Measurements from ENCODE around the gene KDM7A.

KDM7A gene, protein sequence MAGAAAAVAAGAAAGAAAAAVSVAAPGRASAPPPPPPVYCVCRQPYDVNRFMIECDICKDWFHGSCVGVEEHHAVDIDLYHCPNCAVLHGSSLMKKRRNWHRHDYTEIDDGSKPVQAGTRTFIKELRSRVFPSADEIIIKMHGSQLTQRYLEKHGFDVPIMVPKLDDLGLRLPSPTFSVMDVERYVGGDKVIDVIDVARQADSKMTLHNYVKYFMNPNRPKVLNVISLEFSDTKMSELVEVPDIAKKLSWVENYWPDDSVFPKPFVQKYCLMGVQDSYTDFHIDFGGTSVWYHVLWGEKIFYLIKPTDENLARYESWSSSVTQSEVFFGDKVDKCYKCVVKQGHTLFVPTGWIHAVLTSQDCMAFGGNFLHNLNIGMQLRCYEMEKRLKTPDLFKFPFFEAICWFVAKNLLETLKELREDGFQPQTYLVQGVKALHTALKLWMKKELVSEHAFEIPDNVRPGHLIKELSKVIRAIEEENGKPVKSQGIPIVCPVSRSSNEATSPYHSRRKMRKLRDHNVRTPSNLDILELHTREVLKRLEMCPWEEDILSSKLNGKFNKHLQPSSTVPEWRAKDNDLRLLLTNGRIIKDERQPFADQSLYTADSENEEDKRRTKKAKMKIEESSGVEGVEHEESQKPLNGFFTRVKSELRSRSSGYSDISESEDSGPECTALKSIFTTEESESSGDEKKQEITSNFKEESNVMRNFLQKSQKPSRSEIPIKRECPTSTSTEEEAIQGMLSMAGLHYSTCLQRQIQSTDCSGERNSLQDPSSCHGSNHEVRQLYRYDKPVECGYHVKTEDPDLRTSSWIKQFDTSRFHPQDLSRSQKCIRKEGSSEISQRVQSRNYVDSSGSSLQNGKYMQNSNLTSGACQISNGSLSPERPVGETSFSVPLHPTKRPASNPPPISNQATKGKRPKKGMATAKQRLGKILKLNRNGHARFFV

DNA sequence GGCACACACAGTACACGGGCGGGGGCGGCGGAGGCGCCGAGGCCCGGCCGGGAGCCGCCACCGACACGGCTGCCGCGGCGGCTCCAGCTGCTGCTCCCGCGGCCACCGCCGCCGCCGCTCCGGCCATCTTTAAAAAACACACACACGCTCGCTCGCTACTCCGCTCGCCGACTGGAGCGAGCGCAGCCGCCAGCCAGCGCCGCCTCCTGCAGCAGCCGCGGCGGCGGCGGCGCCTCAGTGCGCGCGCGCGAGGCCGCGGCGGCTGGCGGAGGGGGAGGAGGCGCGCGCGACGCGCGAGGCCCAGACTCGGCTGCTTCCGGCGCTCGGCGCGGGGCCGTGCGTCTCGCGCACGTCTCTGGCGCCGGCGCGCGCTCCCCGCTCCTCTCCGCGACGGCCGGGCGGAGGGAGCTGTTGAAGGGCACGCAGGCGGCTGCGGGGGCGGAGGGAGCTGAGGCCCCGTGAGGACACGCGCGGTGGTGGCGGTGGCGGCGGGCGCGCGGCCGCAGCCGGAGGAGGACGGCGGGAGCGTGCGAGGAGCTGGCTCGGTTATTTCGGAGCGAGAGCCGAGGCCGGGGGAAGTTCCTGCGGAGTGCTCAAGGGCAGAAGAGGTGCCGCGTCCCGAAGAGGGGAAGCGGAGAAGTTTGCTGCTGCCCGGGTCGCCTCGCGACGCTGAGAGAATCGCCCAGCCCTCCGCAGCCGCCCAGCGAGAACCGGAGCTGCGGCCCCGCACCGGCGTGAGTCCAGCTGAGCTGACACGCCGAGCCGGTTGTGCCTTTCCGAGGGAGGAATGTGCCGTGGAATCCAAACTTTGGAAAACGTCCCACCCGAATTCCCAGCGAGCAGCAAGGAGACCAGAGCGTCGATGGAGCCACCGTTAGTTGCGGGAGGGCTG, at the start of gene KDM7A:
Gene KDM7A (minus strand): TSS at position 173 of the 892 bp plus-strand sequence. CDS start 46 bp downstream, at position 127.
- peak within 1 kb of the TSS; percentile 65 for H3K4me3 ChIP-seq (ENCODE audit: low read length)
- TF ChIP-seq, protein P1, sequence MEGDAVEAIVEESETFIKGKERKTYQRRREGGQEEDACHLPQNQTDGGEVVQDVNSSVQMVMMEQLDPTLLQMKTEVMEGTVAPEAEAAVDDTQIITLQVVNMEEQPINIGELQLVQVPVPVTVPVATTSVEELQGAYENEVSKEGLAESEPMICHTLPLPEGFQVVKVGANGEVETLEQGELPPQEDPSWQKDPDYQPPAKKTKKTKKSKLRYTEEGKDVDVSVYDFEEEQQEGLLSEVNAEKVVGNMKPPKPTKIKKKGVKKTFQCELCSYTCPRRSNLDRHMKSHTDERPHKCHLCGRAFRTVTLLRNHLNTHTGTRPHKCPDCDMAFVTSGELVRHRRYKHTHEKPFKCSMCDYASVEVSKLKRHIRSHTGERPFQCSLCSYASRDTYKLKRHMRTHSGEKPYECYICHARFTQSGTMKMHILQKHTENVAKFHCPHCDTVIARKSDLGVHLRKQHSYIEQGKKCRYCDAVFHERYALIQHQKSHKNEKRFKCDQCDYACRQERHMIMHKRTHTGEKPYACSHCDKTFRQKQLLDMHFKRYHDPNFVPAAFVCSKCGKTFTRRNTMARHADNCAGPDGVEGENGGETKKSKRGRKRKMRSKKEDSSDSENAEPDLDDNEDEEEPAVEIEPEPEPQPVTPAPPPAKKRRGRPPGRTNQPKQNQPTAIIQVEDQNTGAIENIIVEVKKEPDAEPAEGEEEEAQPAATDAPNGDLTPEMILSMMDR (IDR thresholded peaks at IDR 0.05; ENCODE audit: insufficient read depth, low read depth, low read length, missing control alignments), result no peak
- peak; percentile 92 for DNase-seq (ENCODE audit: low read depth)

DNA sequence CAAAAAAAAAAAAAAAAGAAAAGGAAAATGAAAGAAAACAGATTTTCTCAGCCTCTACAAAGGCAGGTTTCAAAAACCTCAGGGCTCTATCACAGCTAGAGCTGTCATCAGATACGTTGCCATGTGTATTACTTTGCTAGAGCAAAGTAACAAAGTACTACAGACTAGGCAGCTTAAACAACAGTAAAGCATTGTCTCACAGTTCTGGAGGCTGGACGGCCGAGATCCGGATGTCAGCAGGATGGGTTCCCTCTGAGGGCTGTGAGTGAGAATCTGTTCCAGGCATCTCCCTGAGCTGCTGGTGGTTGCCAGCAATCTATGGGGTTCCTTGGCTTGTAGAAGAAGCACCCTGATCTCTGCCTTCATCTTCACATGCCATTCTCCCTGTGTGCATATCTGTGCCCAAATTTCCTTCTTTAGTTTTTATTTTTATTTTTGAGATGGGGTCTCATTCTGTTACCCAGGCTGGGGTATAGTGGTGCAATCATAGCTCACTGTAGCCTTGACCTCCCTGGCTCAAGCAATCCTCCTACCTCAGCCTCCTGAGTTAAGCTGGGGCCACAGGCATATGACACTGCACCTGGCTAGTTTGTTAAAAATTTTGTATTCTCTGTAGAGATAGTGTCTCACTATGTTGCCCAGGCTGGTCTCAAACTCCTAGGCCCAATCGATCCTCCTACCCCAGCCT, 48.9 kb upstream of the KDM7A start:
- TF ChIP-seq, protein P1 (IDR thresholded peaks at IDR 0.05; ENCODE audit: insufficient read depth, low read depth, low read length, missing control alignments), result no peak
- H3K4me3 ChIP-seq (ENCODE audit: low read length), result no peak overlapping the region
- no peak for DNase-seq (ENCODE audit: low read depth)

DNA sequence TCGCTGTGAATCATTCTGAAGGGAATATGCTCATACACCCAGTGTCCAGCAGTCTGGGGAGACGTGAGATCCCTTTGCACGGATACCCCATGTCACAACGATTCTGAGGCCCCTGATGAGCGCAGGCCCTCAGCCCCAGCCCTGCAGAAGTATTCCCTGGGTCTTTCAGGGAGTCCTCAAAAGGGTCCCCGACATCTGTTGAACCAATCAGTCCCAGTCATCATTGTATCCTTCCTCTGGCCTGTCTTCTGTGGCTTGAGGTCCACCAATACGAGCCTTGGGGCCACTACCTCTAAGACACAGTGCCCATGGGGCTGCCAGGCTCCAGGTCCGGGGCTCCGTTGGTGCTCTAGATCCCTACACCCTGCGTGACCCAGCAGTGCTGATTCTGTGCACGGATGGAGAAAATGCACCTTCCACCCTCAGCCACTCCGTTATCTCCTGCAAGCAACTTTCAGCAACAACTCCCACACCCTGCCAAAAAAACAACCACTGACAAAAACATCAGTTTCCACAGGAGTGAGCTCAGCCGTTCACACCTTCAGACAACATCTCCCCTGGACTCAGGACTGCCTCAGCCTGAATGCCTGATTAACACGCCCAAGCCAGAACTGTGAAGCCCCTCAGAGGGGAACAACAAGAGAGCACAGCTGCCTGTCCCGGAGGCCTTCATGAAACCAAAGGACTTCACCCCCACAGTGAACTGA, 46.9 kb upstream of the KDM7A start:
- no peak for DNase-seq (ENCODE audit: low read depth)
- TF ChIP-seq, protein P1 (IDR thresholded peaks at IDR 0.05; ENCODE audit: insufficient read depth, low read depth, low read length, missing control alignments), result no peak

DNA sequence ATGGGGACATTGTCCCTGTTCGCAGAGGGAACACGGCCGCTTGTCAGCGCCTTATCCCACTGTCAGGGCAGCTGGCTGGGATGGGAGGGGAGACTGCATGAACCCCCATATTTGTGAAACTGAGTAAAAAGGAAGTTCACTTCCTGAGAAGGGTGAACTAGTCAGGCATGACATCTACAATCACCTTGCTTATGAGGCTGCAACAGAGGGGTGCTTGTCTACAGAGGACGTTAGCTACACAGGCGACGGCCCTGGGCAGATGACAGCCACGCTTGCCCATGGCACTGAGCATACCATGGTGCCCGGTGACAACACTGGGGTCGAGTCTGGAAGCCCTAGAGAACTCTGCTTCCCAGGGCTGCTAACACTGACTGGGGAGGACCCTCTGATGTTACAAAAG, 46.0 kb upstream of the KDM7A start:
- DNase-seq (ENCODE audit: low read depth), result no peak
- no peak overlapping the region for H3K4me3 ChIP-seq (ENCODE audit: low read length)
- TF ChIP-seq, protein P1 (IDR thresholded peaks at IDR 0.05; ENCODE audit: insufficient read depth, low read depth, low read length, missing control alignments), result no peak

More for the DNA sequence above, 46.9 kb upstream of the KDM7A start:
- no peak overlapping the region for H3K4me3 ChIP-seq (ENCODE audit: low read length)

DNA sequence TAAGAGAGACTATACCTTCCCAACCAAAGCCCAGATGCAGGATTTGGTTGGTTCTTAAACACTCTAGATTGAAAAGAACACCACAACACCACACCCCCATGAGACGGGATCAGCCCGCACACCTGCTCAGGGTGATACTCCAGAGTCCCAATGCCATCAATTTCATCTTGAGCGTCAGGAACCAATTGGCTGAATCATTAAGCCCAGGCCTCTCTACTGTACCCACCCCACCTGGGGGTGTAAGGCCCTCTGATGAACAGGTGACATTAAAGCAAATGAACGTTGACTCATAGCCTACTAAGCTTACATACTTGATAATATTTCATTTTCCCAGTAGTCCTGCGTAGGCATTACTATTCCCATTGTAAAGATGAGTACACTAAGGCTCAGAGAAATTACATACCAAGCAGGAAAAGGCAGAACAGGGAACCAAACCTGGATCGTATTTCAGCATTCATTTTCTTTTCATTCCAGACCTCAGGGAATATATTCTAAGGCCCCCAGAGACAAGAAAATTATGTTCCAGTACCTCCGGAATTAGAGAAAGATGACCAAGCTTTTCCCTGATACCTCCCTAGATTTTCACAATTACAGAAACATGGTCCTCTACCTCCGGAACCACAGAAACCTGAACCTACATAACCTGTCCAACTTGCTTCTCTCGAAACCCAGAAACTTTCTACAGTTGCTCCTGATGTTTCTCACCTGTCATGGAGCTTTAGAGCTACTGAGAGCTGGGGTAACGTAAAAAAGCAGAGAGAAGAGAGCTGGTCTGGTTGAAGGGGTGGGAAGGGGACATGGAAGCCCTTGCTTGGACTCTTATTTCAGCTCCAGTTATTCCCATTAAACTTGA, 43.1 kb upstream of the KDM7A start:
- peak; percentile 81 for DNase-seq (ENCODE audit: low read depth)
- no peak overlapping the region for H3K4me3 ChIP-seq (ENCODE audit: low read length)
- TF ChIP-seq, protein P1 (IDR thresholded peaks at IDR 0.05; ENCODE audit: insufficient read depth, low read depth, low read length, missing control alignments), result no peak

Measured in epithelial cell of esophagus (primary cell).